GM19468 (cell line): ENCODE measurements around the gene PIK3R5.

Source experiments
- ATAC-seq: cut with Tn5 transposase; IDR thresholded peaks from one replicate; pipeline ENCODE4 v1.9.1; 2021; ENCODE audit warnings: mild to moderate bottlenecking, moderate library complexity, moderate number of reproducible peaks; ENCODE audit not compliant: unreplicated experiment; ENCODE audit errors: extremely low read depth

Gene PIK3R5, protein sequence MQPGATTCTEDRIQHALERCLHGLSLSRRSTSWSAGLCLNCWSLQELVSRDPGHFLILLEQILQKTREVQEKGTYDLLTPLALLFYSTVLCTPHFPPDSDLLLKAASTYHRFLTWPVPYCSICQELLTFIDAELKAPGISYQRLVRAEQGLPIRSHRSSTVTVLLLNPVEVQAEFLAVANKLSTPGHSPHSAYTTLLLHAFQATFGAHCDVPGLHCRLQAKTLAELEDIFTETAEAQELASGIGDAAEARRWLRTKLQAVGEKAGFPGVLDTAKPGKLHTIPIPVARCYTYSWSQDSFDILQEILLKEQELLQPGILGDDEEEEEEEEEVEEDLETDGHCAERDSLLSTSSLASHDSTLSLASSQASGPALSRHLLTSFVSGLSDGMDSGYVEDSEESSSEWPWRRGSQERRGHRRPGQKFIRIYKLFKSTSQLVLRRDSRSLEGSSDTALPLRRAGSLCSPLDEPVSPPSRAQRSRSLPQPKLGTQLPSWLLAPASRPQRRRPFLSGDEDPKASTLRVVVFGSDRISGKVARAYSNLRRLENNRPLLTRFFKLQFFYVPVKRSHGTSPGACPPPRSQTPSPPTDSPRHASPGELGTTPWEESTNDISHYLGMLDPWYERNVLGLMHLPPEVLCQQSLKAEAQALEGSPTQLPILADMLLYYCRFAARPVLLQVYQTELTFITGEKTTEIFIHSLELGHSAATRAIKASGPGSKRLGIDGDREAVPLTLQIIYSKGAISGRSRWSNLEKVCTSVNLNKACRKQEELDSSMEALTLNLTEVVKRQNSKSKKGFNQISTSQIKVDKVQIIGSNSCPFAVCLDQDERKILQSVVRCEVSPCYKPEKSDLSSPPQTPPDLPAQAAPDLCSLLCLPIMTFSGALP

DNA sequence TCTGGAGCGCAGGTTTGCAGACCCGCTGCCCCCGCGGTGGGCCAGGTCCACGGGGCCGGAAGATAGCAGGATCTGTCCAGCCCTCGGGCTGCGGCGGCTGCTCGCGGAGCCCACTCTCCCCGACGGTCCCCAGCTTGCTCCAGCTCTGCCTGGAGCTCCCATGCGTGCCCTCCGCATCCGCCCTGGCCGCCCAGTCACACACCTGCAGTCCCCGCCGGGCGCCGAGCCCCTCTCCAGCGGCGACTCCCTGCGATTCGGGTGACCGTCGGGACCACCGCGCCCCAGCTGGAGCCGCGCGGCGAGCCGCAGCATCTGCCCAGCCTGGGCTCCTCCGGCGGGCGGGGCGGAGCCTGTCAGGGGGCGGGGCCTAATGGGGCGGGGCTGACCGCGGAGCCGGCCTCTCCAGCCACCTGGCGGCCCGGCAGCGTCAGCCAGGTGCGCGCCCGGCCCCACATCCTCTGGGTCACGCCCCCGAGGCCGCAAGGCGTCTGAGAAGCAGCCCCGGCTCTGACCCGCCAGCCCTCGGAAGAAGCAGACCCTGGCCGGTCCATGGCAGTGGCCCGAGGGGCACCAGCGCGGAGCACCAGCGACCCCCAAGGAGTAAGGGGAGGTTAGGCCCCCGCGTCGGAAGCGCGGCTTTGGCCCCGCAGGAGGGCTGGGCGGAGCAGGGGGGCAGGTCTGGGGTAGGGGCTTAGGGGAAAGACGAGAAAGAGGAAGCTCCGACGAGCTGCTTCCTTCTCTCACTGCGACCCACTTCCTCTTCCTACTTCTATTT lies at the start of gene PIK3R5:
TSS of gene PIK3R5 (minus strand) at position 314 of the 775 bp plus-strand sequence. CDS start 54,213 bp downstream, outside the sequence.
- no peak for ATAC-seq

DNA sequence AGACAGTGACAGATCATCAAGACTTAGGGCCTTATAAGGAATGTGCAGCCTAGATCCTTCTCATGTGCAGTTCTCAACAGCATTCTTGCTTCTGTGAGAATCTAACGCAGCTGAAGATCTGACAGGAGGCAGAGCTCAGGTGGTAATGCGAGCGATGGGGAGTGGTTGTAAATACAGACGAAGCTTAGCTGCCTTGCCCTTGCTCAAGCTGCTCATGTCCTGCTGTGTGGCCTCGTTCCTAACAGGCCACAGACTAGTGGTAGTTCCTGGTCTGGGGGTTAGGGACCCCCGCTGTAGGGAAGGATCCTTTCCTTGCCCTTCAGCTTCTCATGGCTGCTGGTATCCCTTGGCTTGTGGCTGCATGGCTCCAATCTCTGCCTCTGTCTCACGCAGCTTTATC lies 45.5 kb upstream of the PIK3R5 start:
- ATAC-seq, result no peak

DNA sequence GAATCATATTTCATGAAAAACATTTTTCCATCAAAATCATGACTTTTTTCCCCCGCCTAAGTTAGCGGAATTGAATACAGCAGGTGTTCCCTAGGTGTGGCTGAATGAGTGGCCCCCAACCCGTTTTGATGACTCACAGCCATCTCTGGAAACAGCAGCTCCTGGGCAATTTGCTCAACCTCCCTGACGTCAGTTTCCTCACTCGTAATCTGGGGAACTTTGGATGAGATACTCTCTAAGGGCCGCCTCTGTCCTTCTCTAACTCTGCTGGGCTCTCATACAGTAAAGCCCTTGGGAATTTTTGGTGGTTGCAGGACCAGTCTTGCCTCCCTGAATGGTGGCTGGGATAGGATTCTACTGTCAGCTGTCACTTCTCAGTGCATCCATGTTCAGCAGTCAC lies 44.2 kb upstream of the PIK3R5 start:
- ATAC-seq, result no peak

DNA sequence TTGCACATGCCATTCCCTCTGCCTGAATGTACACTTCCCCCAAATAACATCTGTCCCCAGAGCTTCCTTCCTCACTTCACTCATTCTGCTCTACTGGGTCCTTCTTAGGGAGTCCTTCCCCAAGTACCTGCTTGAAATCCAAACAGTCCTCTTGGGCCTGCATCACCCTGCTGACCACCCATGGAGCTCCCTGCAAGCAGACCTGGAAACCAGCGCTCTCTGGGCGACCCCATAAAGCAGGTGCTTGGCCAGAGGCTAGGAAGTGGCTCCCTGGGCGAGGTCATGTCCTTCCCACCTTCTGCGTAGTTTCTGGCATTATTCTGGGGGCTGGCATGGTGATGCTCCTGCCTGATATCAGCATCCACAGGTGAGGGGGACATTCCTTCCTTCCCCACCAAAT lies 43.6 kb upstream of the PIK3R5 start:
- ATAC-seq, result no peak

DNA sequence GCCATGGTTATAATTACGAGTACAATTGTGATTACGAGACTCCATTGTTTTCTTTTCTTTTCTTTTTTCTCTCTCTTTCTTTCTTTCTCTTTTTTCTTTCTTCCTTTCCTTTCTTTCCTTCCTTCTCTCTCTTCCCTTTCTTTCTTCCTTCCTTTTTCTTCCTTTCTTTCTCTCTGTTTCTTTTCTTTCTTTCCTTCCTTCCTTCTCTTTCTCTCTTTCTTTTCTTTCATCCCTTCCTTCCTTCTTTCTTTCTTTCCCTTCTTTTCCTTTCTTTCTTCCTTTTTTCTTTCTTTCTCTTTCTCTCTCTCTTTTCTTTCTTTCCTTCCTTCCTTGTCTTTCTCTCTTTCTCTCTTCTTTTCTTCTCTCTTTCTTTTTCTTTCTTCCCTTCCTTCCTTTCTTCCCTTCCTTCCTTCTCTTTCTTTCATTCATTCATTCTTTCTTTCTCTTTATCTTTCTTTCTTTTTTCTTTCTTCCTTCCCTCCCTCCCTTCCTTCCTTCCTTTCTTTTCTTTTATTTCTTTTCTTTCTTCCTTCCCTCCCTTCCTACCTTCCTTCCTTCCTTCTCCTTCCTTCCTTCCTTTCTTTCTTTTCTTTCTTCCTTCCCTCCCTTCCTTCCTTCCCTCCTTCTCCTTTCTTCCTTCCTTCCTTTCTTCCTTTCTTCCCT lies 41.7 kb upstream of the PIK3R5 start:
- no peak for ATAC-seq

DNA sequence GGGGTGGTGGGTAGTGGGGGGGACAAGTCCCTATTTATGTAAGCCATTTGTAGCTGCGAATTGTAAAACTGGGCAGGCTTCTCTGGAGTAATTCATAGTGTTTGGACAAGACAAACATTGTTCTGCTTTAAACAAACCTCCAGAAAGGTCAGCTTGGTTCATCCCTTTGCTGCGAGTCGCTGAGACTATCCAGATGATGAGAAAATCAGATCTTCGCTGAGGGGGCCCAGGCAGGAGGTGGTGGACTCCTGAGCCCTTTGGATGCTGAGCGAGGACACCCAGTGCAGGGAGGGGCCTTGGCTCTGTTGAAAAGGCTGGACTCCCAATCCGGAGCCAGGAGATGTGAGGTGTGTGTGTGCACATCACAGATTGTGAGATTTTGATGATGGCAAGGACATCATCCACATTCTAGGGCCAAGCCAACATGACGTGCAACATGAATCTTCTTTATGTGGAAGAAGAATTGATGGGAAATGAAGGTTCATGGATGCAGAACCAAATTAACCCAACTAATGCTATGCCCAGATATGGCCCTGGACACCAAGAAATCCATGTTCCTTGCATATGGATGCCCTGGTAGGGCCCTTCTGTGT lies 40.8 kb upstream of the PIK3R5 start:
- no peak for ATAC-seq

DNA sequence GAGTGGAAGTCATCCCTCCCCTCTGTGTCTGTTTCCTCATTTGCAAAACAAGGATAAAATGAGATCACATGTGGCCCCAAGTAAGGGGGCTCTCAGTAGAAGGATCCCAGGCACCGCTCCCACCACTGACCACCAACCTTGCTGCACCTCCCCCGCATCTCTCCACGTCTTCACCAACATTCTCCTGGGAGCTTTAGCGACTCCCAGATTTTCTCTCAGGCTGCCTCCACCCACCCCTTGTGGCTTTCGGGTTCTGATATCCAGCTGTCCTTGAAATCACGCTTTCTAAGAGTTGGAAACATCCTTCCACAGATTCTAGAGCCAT lies 39.4 kb upstream of the PIK3R5 start:
- no peak for ATAC-seq

DNA sequence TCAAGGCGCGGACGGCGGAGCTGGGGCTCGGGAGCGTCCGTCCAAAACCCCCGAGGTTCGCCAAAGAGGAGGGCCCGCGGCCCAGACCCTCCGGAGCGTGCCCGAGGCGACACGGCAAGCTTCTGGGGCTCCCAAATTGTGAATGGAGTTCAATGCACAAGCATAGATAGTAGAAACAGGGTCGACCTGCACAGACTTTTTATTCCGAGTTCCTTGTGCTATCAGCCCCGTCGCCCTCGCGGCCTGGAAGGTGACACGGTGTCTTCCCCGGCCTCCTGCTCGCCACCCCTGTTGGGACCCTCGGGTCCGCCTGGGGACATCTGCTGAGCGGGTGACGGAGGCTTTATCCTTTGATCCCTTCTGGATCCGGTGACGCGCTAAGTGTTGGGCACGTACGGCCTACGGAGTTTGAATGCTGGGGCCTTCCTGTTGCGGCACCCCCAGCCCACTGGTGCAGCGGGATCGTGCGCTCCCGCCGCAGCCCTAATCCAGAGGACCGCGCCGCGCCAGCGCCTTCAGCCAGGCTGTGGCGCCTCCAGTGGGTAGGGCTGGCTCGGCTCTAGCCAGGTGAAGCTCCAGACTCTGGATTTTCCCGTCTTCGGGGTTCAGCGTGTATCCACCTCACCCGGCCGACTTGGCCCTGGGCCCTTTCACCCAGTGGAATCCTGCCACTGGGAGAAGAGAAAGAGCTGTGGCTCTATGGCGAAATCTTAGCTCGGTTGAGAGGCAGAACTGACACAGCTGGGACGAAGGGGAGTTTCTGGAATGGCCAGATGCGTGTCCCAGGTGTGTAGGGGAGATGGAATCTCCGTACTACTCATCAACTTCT lies 38.8 kb upstream of the PIK3R5 start:
- ATAC-seq, result no peak

DNA sequence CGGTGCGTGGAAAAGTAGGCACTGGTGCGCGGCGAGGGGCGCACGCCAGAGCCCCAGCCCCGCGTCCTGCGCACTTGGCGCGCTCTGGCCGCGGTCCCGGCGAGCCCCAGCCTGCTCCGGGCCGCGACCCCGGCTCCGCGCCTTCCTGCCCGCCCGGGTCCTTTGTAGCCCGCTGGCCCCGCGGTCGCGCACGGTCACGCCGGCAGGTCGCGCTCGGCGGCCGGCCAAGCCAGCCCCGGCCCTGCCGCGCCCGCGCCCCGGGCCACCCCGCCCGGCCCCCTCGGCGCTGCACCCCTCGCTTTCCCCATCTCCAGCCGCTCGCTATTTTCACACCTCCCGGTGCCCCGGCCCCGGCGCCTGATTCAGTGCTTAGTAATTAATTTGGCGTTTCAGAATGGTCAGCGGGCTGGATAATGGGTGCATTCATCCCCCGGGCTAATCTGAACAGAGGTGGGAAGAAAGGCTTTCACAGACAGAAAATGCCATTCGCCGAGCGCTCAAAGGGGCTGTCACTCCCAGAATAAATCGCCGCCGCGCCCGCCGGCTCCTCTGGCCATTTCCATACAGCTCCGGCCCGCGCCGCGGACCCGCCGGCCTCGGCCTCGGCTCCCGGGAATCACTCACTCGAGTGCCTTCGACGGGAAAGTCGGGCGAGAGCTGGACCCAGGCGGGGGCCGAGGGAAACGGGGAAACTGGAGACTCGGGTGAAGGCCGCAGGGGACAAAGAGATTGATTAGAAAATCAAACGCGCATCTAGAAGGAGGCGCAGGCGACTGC lies 38.0 kb upstream of the PIK3R5 start:
- ATAC-seq, result no peak

DNA sequence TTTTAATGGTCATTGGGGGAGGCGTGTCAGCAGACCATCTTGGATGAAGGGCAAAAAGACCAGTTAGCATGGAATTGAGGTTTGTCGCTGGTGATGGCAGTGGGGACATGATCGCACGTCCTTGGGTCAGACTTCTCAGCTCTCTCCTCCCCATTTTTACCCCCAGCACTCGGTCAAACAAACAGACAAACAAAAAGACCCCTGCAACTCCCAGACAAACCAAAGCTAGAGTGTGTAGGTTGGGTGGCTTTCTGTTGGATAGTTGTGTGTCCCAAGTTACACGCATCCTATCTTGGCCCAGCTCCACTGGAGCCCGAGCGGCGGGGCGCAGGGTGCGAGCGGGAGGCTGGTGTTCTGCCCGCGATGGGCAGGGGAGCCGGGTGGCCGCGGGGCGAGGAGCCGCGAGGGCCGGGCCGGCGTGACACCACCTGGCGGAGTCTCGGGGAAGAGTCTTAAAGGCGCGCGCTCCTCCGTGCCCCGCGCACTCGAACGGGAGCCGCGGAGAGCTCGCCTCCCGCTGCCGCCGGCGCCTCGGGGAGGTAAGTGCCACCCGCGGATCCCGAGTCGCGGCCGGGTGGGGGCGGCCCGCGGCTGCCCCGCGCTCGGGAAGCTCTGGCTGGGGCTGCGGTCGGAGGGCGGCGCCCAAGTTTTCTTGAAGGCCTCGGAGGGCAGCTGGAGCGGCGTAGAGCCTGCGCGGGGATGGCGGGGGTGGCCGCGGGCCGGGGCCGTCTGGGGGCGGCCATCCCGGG lies 37.3 kb upstream of the PIK3R5 start:
- ATAC-seq, result no peak

DNA sequence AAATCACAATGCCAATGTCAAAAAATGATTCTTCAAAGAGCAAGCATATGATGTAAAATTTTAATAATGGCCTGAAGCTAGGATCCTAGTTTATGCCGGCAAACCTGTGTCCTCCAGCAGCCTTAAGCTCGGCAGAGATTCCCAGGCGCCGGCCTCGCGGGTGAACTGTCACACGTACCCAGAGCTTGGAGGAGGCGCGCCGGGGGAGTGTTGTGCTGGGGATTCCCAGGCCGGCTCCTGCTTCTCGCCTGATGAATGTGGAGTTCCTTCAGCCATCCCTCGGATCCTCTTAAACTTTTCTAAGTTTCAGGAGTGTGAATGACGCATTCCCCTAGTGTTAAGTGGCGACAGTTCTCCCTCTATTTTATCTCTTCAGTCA lies 36.7 kb upstream of the PIK3R5 start:
- ATAC-seq, result no peak

DNA sequence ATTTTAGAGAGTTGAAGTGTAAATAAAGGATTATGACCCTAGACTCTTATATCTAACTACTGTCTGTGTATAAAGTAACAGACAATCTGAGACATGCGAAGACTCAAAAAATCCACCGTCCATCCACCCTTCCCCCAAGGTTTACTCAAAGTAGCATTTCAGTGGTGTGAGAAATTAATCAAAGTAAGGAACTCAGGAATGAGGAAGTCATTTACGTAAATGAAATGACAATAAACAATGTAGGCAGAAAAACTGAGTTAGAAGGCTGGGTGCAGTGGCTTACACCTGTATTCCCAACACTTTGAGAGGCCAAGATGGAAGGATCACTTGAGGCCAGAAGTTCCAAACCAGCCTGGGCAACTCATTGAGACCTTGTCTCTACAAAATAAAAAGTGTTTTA lies 36.1 kb upstream of the PIK3R5 start:
- ATAC-seq, result no peak

DNA sequence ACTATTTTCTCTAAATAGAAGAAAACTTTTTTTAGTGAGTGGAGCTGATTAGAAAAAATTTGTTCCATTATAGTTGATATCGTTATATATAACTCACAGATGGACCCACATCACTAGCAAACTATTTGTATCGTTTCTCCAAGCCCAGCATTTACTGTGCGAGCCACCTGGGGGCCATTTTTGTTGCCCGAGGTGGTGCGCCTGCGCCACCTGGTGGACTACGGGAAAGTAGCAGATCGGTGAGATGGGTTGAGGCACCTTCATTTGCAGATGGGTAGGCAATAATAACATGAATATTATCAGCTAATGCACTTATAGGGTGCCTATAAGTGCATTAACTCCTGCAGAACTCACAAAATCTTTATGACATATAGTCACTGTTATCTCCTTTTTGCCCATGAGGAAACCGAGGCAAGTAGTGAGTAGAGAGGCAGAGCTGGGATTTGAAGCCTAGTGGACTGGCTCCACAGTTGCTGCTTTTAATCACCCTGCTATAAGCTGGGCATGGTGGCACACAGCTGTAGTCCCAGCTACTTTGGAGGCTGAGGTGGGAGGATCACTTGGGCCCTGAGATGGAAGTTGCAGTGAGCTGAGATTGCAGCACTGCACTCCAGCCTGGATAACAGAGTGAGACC lies 32.6 kb upstream of the PIK3R5 start:
- no peak for ATAC-seq

DNA sequence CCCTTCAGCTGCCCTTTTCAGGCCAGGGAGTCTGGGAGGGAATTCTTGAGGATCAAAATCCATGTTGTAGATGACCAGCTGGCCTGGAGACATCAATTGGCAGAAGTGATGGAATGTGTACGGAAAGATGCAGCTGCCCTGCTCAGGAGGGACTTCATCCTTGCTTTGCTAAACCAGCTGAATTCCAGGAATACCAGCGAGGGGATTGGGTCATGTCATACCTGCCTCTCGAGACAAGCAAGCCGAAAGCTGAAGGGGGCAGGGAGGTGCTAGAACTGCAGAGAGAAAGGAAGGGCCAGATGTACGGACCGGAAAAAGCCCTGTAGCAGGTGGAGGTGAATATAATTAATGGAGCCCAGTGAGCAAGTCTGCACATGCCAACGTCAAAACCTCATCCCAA lies 30.2 kb upstream of the PIK3R5 start:
- ATAC-seq, result no peak

DNA sequence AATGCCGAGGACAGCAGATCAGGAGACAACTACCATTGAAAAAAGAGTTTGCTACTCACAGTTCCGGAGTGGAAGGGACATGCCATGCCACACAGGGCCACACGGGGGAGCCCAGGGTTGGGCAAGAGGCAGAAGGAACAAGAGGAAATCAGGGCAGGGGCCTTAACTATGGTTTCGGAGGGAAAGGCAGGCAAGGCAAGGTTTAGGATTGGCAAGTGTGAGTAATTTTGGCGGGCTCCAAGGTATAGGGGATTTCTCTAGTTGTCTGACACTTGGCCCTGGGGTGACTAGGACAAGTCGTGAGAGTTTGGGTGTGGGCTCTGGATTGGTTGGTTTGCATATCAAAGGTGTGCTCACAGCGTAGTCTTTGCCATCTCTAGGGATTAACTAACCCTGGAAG lies 28.8 kb upstream of the PIK3R5 start:
- no peak for ATAC-seq

DNA sequence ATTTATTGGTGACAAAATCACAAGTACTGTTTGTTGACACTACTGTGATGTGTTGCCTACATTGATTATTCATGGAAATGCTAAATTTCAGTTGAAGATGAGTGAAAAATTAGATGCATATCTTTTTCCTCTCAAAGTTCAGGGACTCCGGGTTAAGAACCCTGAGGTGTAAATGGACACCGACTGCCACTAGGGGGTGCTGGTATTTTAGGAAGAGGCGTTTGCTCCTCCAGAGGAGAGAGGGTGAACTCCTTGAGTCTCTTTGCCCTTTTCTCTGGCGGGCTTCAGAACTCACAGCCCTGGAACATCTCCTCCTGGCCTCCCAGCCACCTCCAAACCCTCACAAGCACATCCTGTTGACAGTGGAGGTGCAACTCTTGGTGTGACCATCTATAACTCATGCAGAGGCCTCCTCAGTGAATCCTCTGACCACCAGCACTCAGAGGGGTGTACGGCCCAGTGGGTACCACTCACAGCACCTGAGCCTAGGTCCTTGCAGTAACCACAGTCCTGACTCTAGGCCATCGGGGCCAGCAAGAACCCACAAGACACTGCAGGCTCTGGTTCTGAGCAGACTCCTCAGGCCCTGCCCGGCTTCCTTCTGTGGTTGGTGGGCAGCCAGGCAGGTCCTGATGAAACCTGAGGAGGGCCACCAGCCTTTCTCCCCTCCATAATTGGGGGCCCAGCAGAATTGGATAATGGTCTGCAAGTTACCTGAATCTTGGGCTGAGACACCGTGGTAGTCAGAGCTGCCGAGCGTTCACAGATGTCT lies 26.2 kb upstream of the PIK3R5 start:
- no peak for ATAC-seq
